ENCODE results near the gene NANP. TPM values are rescaled to one million over a fixed set of nuclear protein-coding genes. Genes with fewer than 3 reads are reported as not detected.

Gene NANP
- total RNA-seq: 1 to 10 TPM; 4.1 to 5.1 TPM

- Histone ChIP-seq H3K27ac (peak within 1 kb of the TSS; percentile 93 to 95), H3K9me3 (no peaks in the 10 kb centered on the region), H3K27me3 (no peaks in the 10 kb centered on the region), H3K36me3 (no peaks in the 10 kb centered on the region), H3K4me3 (peak within 1 kb of the TSS; percentile 89 to 98), H3K4me1 (peaks cover 0 to 23% of the 10 kb centered on the region in 2 donors)
- peak; percentile 98 for DNase-seq (ENCODE audit: low spot score)
- TF ChIP-seq CTCF (IDR thresholded peaks at IDR 0.05): no peak
These were observed at the start of gene NANP for GRCh38 chr20:25623736-25624499. Gene NANP (minus strand): TSS chr20:25624014. CDS start chr20:25623948, 66 bp downstream.

GRCh38 chr20:25672659-25673235 is 48.9 kb upstream of the NANP start:
- no peak for DNase-seq (ENCODE audit: low spot score)
- no peaks in the 10 kb centered on the region for H3K9me3 ChIP-seq
- H3K27me3 ChIP-seq: no peaks in the 10 kb centered on the region
- H3K36me3 ChIP-seq: peaks cover 40% of the 10 kb centered on the region
- H3K27ac ChIP-seq: no peak overlapping the region
- no peaks in the 10 kb centered on the region for H3K4me1 ChIP-seq
- TF ChIP-seq CTCF (IDR thresholded peaks at IDR 0.05): no peak
- no peak overlapping the region for H3K4me3 ChIP-seq

- H3K36me3 ChIP-seq: peaks cover 20% of the 10 kb centered on the region
- no peaks in the 10 kb centered on the region for H3K4me1 ChIP-seq
- DNase-seq (ENCODE audit: low spot score): no peak
- H3K27me3 ChIP-seq: no peaks in the 10 kb centered on the region
- no peak overlapping the region for H3K27ac ChIP-seq
- H3K4me3 ChIP-seq: no peak overlapping the region
- no peaks in the 10 kb centered on the region for H3K9me3 ChIP-seq
- no peak for TF ChIP-seq CTCF (IDR thresholded peaks at IDR 0.05)
These were observed 46.1 kb upstream of the NANP start for GRCh38 chr20:25669826-25670422.

GRCh38 chr20:25668446-25668845 is 44.6 kb upstream of the NANP start:
- DNase-seq (ENCODE audit: low spot score): no peak
- no peak overlapping the region for H3K27ac ChIP-seq
- H3K36me3 ChIP-seq: peaks cover 6% of the 10 kb centered on the region
- H3K4me3 ChIP-seq: no peak overlapping the region
- no peaks in the 10 kb centered on the region for H3K9me3 ChIP-seq
- no peaks in the 10 kb centered on the region for H3K4me1 ChIP-seq
- no peaks in the 10 kb centered on the region for H3K27me3 ChIP-seq
- TF ChIP-seq CTCF (IDR thresholded peaks at IDR 0.05): no peak

- no peak for DNase-seq (ENCODE audit: low spot score)
- no peak overlapping the region for H3K27ac ChIP-seq
- TF ChIP-seq CTCF (IDR thresholded peaks at IDR 0.05): no peak
These were observed 36.2 kb upstream of the NANP start for GRCh38 chr20:25659999-25660398.

More at GRCh38 chr20:25659999-25660398, 36.2 kb upstream of the NANP start:
- Histone ChIP-seq H3K4me3 (no peak overlapping the region), H3K4me1 (no peaks in the 10 kb centered on the region), H3K36me3 (no peaks in the 10 kb centered on the region), H3K9me3 (no peaks in the 10 kb centered on the region), H3K27me3 (no peaks in the 10 kb centered on the region)
